Measurements from ENCODE around the gene TCIRG1. TPM values are rescaled to one million over a fixed set of nuclear protein-coding genes. Genes with fewer than 3 reads are reported as not detected.

Gene TCIRG1
- total RNA-seq, 1 donor from 2014 or later = 10.7 TPM

GRCh38 chr11:67999201-67999629, 39.6 kb upstream of the TCIRG1 start:
- no peaks in the 10 kb centered on the region for H3K36me3 ChIP-seq
- no peaks in the 10 kb centered on the region for H3K4me1 ChIP-seq
- Mint-ChIP-seq H3K4me3 (no peak overlapping the region), H3K36me3 (no peaks in the 10 kb centered on the region), H3K9me3 (no peaks in the 10 kb centered on the region), H3K4me1 (peaks cover 25% of the 10 kb centered on the region), H3K27me3 (ENCODE audit: insufficient read depth, low read depth) (peaks cover 20% of the 10 kb centered on the region), H3K27ac (no peak overlapping the region)
- H3F3A ChIP-seq (ENCODE audit: low read depth) = peaks cover 9% of the 10 kb centered on the region
- H3K79me2 ChIP-seq (ENCODE audit: low read depth) = no peaks in the 10 kb centered on the region
- TF ChIP-seq EZH2phosphoT487 (IDR thresholded peaks at IDR 0.05) (no peak), EZH2 (IDR thresholded peaks at IDR 0.05) (no peak), CTCF (IDR thresholded peaks at IDR 0.05) (no peak)
- no peaks in the 10 kb centered on the region for H3K9me3 ChIP-seq (ENCODE audit: low read depth)
- no peak overlapping the region for H3K27ac ChIP-seq
- H2AFZ ChIP-seq (replicated peaks) = no peak overlapping the region
- H3K4me3 ChIP-seq = no peak overlapping the region
- DNase-seq (ENCODE audit: low spot score) = no peak
- H3K27me3 ChIP-seq = peaks cover 20% of the 10 kb centered on the region
- H3K4me2 ChIP-seq = no peak overlapping the region
- H3K9ac ChIP-seq = no peak overlapping the region
- H4K20me1 ChIP-seq (ENCODE audit: low read depth) = peaks cover 7% of the 10 kb centered on the region

GRCh38 chr11:67999704-68000103, 39.1 kb upstream of the TCIRG1 start:
- TF ChIP-seq EZH2phosphoT487 (IDR thresholded peaks at IDR 0.05) = no peak
- no peak for TF ChIP-seq CTCF (IDR thresholded peaks at IDR 0.05)
- no peak for TF ChIP-seq EZH2 (IDR thresholded peaks at IDR 0.05)
- peaks cover 26% of the 10 kb centered on the region for H3K4me1 Mint-ChIP-seq

GRCh38 chr11:68002575-68002937, 36.3 kb upstream of the TCIRG1 start:
- Histone ChIP-seq H3K9me3 (ENCODE audit: low read depth) (no peaks in the 10 kb centered on the region), H2AFZ (replicated peaks) (no peak overlapping the region), H3K27ac (no peak overlapping the region), H3K9ac (no peak overlapping the region), H3K4me1 (no peaks in the 10 kb centered on the region), H3K27me3 (peaks cover 29% of the 10 kb centered on the region), H3F3A (ENCODE audit: low read depth) (peaks cover 9% of the 10 kb centered on the region), H3K36me3 (no peaks in the 10 kb centered on the region), H3K4me2 (peak overlapping the region; percentile 97), H3K4me3 (no peak overlapping the region), H3K79me2 (ENCODE audit: low read depth) (no peaks in the 10 kb centered on the region), H4K20me1 (ENCODE audit: low read depth) (peaks cover 7% of the 10 kb centered on the region)
- H3K9me3 Mint-ChIP-seq = no peaks in the 10 kb centered on the region
- H3K36me3 Mint-ChIP-seq = no peaks in the 10 kb centered on the region
- peaks cover 22% of the 10 kb centered on the region for H3K4me1 Mint-ChIP-seq
- H3K4me3 Mint-ChIP-seq = peak overlapping the region; percentile 85
- DNase-seq (ENCODE audit: low spot score) = no peak
- peaks cover 22% of the 10 kb centered on the region for H3K27me3 Mint-ChIP-seq (ENCODE audit: insufficient read depth, low read depth)
- H3K27ac Mint-ChIP-seq = no peak overlapping the region
- no peak for TF ChIP-seq EZH2phosphoT487 (IDR thresholded peaks at IDR 0.05)
- TF ChIP-seq EZH2 (IDR thresholded peaks at IDR 0.05) = no peak
- TF ChIP-seq CTCF (IDR thresholded peaks at IDR 0.05) = no peak

More at GRCh38 chr11:67999704-68000103, 39.1 kb upstream of the TCIRG1 start:
- Mint-ChIP-seq H3K4me3 (no peak overlapping the region), H3K36me3 (no peaks in the 10 kb centered on the region), H3K27me3 (ENCODE audit: insufficient read depth, low read depth) (peaks cover 21% of the 10 kb centered on the region), H3K9me3 (no peaks in the 10 kb centered on the region), H3K27ac (no peak overlapping the region)
- Histone ChIP-seq H3K79me2 (ENCODE audit: low read depth) (no peaks in the 10 kb centered on the region), H3K27ac (no peak overlapping the region), H3K4me1 (no peaks in the 10 kb centered on the region), H2AFZ (replicated peaks) (no peak overlapping the region), H3K4me2 (no peak overlapping the region), H3K4me3 (no peak overlapping the region), H3K36me3 (no peaks in the 10 kb centered on the region), H3K27me3 (peaks cover 25% of the 10 kb centered on the region), H3F3A (ENCODE audit: low read depth) (peaks cover 9% of the 10 kb centered on the region), H3K9ac (no peak overlapping the region), H4K20me1 (ENCODE audit: low read depth) (peaks cover 7% of the 10 kb centered on the region), H3K9me3 (ENCODE audit: low read depth) (no peaks in the 10 kb centered on the region)
- no peak for DNase-seq (ENCODE audit: low spot score)

Data from neural progenitor cell (in vitro differentiated cells).